Right atrium auricular region (tissue), 2 donors: ENCODE data around the gene DACT2. TPM values are rescaled to one million over a fixed set of nuclear protein-coding genes. Genes with fewer than 3 reads are reported as not detected.

ENCODE experiments used
- DNase-seq: peaks from one replicate; pipeline ENCODE4 v3.0.0-alpha.2; 2019; ENCODE audit warnings: low spot score
- H3K27ac ChIP-seq, 2 donors: fragments of 200-600 bp; sonication (generic); 1 replicate in 1 of 2; 2 replicates in 1 of 2; pipeline ENCODE4 v1.5.1; 2016 to 2019
- H3K27me3 ChIP-seq, 2 donors: fragments of 200-600 bp; sonication (generic); one replicate each; pipeline versions ENCODE4 v1.5.1 to v1.6.0; 2017 to 2019
- H3K36me3 ChIP-seq: fragments of 200-600 bp; sonication (generic); one replicate; pipeline ENCODE4 v1.5.1; 2016
- H3K4me1 ChIP-seq, 2 donors: fragments of 200-600 bp; sonication (generic); one replicate each; pipeline versions ENCODE4 v1.5.1 to v1.6.0; 2017 to 2019
- H3K4me3 ChIP-seq, 2 donors: fragments of 200-600 bp; sonication (generic); 1 replicate in 1 of 2; 2 replicates in 1 of 2; pipeline ENCODE4 v1.5.1; 2017 to 2019; ENCODE audit warnings: mild to moderate bottlenecking in 1 of 2, moderate library complexity in 1 of 2
- H3K9me3 ChIP-seq, 2 donors: fragments of 200-600 bp; sonication (generic); one replicate each; pipeline ENCODE4 v1.5.1; 2019
- total RNA-seq, 2 donors: library from RNA; depleted of rRNA; stranded (reverse); fragments of >200 nt; gene quantifications; one replicate each; pipeline ENCODE4 v1.1.0, GENCODE V29; 2016
- TF ChIP-seq, protein P1 (sequence below), 2 donors: fragments of 200-600 bp; sonication (generic); IDR thresholded peaks; one replicate each; pipeline ENCODE4 v1.5.1; 2019; ENCODE audit warnings: antibody characterized with exemption in 2 of 2

Gene DACT2
- total RNA-seq, 2 donors from 2014 or later: 1.5 to 2.0 TPM

DNA sequence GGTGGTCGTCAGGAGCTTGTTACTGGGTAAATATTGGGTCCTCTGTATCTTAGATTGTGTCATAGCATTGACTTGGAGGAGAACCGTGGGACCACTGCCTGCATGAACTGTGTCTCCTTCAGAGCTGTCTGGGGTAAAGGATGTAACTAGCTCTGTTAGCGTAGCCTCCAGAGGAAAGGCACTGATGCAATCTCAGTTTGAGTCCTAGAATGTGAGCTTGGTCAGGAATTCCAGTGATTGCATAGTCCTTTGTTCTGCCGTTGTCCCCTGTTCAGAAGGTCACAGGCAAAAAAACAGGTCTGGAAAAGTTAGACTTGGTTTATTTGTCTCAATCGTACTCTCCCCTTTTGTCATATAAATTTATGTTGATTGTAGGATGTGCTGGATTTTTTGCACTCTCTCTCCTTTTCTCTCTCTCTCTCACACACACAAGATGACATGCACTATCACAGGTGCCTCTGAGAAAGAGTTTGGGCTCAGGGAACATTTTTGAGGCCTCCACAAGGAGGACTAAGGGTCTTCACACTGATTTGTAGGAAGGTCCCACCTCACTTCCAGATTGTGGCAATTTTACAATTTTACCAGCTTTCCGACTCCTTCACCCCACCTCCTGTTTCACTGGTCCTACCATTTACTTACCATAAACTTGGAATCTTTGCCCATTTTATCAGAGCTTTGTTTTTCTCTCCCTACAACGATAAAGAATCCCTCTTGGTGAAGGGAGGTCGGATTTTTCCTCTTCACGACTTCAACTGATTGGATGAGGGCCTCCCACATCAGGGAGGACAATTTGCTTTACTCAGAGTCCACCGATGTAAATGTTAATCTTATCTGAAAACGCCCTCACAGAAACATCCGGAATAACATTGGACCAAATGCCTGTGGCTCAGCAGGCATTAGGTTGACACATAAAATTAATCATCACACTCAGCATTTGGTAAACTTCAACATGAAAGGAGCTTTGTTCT, 7.0 kb upstream of the DACT2 start:
- H3K9me3 ChIP-seq: peaks cover 0 to 8% of the 10 kb centered on the region in 2 donors
- H3K27me3 ChIP-seq: no peaks in the 10 kb centered on the region
- H3K4me1 ChIP-seq: no peaks in the 10 kb centered on the region
- TF ChIP-seq, protein P1, sequence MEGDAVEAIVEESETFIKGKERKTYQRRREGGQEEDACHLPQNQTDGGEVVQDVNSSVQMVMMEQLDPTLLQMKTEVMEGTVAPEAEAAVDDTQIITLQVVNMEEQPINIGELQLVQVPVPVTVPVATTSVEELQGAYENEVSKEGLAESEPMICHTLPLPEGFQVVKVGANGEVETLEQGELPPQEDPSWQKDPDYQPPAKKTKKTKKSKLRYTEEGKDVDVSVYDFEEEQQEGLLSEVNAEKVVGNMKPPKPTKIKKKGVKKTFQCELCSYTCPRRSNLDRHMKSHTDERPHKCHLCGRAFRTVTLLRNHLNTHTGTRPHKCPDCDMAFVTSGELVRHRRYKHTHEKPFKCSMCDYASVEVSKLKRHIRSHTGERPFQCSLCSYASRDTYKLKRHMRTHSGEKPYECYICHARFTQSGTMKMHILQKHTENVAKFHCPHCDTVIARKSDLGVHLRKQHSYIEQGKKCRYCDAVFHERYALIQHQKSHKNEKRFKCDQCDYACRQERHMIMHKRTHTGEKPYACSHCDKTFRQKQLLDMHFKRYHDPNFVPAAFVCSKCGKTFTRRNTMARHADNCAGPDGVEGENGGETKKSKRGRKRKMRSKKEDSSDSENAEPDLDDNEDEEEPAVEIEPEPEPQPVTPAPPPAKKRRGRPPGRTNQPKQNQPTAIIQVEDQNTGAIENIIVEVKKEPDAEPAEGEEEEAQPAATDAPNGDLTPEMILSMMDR (IDR thresholded peaks at IDR 0.05): no peak
- peak; percentile 75 for DNase-seq
- H3K36me3 ChIP-seq: no peaks in the 10 kb centered on the region
- H3K27ac ChIP-seq: peak overlapping the region; percentile 12 to 59
- H3K4me3 ChIP-seq: no peak overlapping the region

DNA sequence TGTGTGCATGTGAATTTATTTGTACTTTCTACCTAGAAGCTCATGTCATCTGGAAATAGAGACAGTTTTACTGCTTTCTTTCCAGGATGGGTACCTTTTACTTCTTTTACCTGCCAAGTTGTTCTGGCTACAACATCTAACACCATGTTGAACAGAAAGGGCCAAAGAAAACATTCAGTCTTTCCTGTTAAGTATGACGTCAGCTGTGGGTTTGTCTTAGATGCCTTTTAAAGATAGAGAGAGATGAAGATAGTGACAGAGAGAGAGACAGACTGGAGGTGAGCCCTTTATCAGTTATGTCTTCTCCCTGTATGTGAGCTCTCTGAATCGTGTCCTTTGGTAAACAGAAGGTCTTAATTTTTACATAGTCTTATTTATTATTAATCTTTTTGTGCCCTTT, 3.4 kb upstream of the DACT2 start:
- Histone ChIP-seq H3K4me3 (no peak overlapping the region), H3K4me1 (no peaks in the 10 kb centered on the region), H3K36me3 (no peaks in the 10 kb centered on the region), H3K27ac (no peak overlapping the region), H3K27me3 (no peaks in the 10 kb centered on the region), H3K9me3 (peaks cover 0 to 17% of the 10 kb centered on the region in 2 donors)
- no peak for DNase-seq
- TF ChIP-seq, protein P1 (IDR thresholded peaks at IDR 0.05): no peak

DNA sequence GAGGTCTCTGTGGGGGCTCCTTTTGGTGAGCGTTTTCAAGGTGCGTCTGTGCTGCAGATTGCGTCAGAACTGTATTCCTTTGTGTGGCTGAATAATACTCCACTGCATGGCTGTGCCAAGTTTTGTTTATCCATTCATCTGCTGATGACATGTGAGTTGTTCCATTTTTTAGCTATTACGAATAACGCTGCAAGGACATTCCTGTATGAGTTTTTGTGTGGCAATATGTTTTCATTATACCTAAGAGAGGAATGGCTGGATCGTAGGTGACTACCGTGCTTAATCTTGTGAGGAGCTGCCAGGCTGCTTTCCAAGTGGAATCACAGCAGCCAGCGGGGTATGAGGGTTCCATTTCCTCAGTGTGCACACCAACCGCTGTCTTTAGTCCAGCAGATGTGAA, 1.1 kb upstream of the DACT2 start:
- H3K4me1 ChIP-seq: no peaks in the 10 kb centered on the region
- no peak overlapping the region for H3K4me3 ChIP-seq
- TF ChIP-seq, protein P1 (IDR thresholded peaks at IDR 0.05): no peak
- no peaks in the 10 kb centered on the region for H3K36me3 ChIP-seq
- H3K27me3 ChIP-seq: no peaks in the 10 kb centered on the region
- no peak overlapping the region for H3K27ac ChIP-seq
- no peak for DNase-seq
- H3K9me3 ChIP-seq: peaks cover 0 to 17% of the 10 kb centered on the region in 2 donors

GRCh38 chr6:168318579-168319278, 848 bp downstream of the DACT2 start:
- peak overlapping the region; percentile 34 to 55 for H3K4me3 ChIP-seq
- DNase-seq: no peak

DNA sequence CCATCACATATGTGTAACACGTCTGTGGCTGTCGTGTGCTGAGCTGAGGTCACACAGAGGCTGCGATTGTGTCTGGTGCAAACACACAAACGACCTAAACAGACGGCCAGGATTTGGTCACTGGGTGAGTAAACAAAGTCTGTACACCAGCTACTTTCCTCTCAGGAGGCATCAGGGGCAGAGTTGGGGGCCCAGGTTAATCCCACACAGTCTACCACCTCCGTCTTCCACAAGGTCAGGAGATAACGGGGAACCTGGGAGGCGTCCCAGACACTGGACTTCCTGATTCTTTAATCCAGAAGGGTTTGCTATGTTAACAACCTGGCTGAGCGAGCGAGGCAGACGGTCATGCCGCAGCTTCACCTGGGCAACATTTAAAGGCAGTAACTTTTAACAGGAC, 1.5 kb downstream of the DACT2 start:
- Histone ChIP-seq H3K9me3 (peaks cover 0 to 9% of the 10 kb centered on the region in 2 donors), H3K4me1 (no peaks in the 10 kb centered on the region), H3K36me3 (no peaks in the 10 kb centered on the region), H3K4me3 (peak overlapping the region in 1 of 2 donors; percentile 15), H3K27ac (peak overlapping the region; percentile 48 to 62), H3K27me3 (no peaks in the 10 kb centered on the region)
- no peak for DNase-seq
- TF ChIP-seq, protein P1 (IDR thresholded peaks at IDR 0.05): no peak

More at GRCh38 chr6:168318579-168319278, 848 bp downstream of the DACT2 start:
- TF ChIP-seq, protein P1 (IDR thresholded peaks at IDR 0.05): no peak
- Histone ChIP-seq H3K4me1 (no peaks in the 10 kb centered on the region), H3K9me3 (peaks cover 0 to 9% of the 10 kb centered on the region in 2 donors), H3K36me3 (no peaks in the 10 kb centered on the region), H3K27ac (peak overlapping the region in 1 of 2 donors; percentile 62), H3K27me3 (no peaks in the 10 kb centered on the region)
